ENCODE data around the gene CERS1.

CERS1 gene

DNA sequence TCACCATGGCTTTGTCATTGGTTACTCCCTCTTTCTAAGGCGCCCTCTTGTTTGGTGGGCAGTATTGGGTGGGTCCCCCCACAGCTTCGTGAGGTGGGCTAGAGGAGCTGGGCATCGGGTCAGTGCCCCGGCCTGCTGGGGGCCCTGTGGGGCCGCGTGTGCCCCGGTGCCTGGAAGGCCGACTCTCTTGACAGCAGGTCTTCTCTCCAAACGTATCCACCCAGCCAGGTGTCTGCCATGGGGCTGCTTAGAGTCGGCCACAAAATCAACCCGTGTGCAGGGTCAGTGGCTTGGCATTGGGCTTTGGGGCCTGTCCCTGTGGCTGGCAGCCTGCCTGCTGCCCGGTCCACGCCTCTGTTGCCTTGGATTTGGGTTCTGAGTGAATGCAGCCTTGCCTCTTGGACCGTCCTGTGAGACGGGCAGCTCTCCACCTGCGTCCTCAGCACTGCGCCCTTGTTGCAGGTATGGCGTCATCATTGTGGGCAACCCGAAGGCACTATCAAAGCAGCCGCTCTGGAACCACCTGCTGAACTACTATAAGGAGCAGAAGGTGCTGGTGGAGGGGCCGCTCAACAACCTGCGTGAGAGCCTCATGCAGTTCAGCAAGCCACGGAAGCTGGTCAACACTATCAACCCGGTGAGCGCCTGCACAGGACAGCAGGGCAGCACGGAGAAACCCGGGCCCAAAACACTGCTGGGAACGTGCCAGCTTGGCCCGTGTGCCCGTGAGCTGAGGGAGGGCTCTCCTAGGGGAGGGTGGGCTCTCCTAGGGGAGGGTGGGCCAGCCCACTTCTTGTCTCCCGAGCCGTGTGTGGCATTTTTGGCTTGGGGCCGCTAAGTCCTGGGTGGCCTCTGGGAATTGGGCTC is 32.7 kb downstream of the CERS1 start:
- no peaks in the 10 kb centered on the region for H3K27me3 ChIP-seq (ENCODE audit: control insufficient read depth, low read length)
- peaks cover 3% of the 10 kb centered on the region; the same call in 1 of the 2 replicates for H3F3A ChIP-seq (ENCODE audit: control insufficient read depth, insufficient read depth)
- peaks cover 17% of the 10 kb centered on the region; the same call in 1 of the 2 replicates for H4K20me1 ChIP-seq (ENCODE audit: control insufficient read depth, insufficient read depth, low read depth, low read length)
- no peak overlapping the region for H3K27ac ChIP-seq (ENCODE audit: low read depth, low read length)
- no peak for TF ChIP-seq CTCF (IDR thresholded peaks at IDR 0.05; ENCODE audit: low read depth, low read length, poor library complexity, severe bottlenecking)
- TF ChIP-seq EZH2phosphoT487 (IDR thresholded peaks at IDR 0.05; ENCODE audit: borderline replicate concordance, low read length): no peak
- no peaks in the 10 kb centered on the region for H3K9me2 ChIP-seq (replicated peaks; ENCODE audit: control insufficient read depth, low read length)
- no peaks in the 10 kb centered on the region for H3K4me1 ChIP-seq (ENCODE audit: control insufficient read depth, low read length)
- H3K36me3 ChIP-seq (ENCODE audit: control insufficient read depth, low read length): peaks cover 96% of the 10 kb centered on the region
- no peak overlapping the region for H3K4me2 ChIP-seq (ENCODE audit: low read length)
- no peaks in the 10 kb centered on the region for H3K9me3 ChIP-seq (ENCODE audit: control insufficient read depth, insufficient read depth, low read length)
- H3K4me3 ChIP-seq (ENCODE audit: low read length): no peak overlapping the region
- peaks cover 14% of the 10 kb centered on the region for H3K79me2 ChIP-seq (ENCODE audit: control insufficient read depth, low read length)

DNA sequence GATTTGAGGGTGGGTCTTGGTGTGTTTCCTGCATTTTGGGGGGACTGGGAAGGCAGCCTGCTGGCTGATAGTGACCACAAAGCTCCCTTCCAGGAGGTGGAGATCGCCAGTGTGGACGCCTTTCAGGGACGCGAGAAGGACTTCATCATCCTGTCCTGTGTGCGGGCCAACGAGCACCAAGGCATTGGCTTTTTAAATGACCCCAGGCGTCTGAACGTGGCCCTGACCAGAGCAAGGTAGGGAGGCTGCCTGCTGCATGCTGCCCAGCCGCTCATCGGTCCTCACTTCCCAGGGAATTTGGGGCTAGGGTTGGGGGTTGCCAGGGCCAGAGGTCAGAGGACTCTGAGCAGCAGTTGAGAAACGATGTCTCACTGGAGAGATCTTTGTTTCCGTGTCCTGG is 34.0 kb downstream of the CERS1 start:
- Histone ChIP-seq H3K27ac (ENCODE audit: low read depth, low read length) (no peak overlapping the region), H3K4me2 (ENCODE audit: low read length) (no peak overlapping the region), H3K27me3 (ENCODE audit: control insufficient read depth, low read length) (no peaks in the 10 kb centered on the region), H3K36me3 (ENCODE audit: control insufficient read depth, low read length) (peaks cover 96% of the 10 kb centered on the region), H3K4me3 (ENCODE audit: low read length) (no peak overlapping the region), H3K9me3 (ENCODE audit: control insufficient read depth, insufficient read depth, low read length) (no peaks in the 10 kb centered on the region), H3K9me2 (replicated peaks; ENCODE audit: control insufficient read depth, low read length) (no peaks in the 10 kb centered on the region), H3F3A (ENCODE audit: control insufficient read depth, insufficient read depth) (peaks cover 3% of the 10 kb centered on the region; the same call in 1 of the 2 replicates), H4K20me1 (ENCODE audit: control insufficient read depth, insufficient read depth, low read depth, low read length) (peaks cover 5% of the 10 kb centered on the region; the same call in 1 of the 2 replicates), H3K4me1 (ENCODE audit: control insufficient read depth, low read length) (no peaks in the 10 kb centered on the region), H3K79me2 (ENCODE audit: control insufficient read depth, low read length) (peaks cover 5% of the 10 kb centered on the region)
- no peak for TF ChIP-seq CTCF (IDR thresholded peaks at IDR 0.05; ENCODE audit: low read depth, low read length, poor library complexity, severe bottlenecking)
- no peak for TF ChIP-seq EZH2phosphoT487 (IDR thresholded peaks at IDR 0.05; ENCODE audit: borderline replicate concordance, low read length)

DNA sequence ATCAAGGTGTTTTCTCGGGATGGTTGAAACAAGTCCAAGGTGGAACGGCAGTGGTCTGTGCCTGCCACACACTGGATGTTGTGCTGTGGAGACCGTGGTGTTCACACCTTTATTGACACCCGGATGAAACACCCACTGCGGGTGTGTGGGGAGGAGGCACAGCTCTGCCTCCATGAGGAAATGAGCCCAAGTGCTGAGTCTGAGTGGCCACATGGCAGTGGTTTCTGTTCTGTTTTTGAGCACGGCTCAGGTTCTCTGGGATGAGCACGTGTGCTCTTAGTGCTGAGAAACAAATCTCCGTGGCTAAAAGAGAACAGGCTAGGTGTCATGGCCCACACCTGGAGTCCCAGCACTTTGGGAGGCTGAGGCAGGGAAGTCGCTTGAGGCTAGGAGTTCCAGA is 34.7 kb downstream of the CERS1 start:
- Histone ChIP-seq H3K79me2 (ENCODE audit: control insufficient read depth, low read length) (peaks cover 8% of the 10 kb centered on the region), H3K9me3 (ENCODE audit: control insufficient read depth, insufficient read depth, low read length) (no peaks in the 10 kb centered on the region), H3K9me2 (replicated peaks; ENCODE audit: control insufficient read depth, low read length) (no peaks in the 10 kb centered on the region), H3F3A (ENCODE audit: control insufficient read depth, insufficient read depth) (0 out of 2 replicates have a peak, but pooled peaks cover 3% of the 10 kb centered on the region), H4K20me1 (ENCODE audit: control insufficient read depth, insufficient read depth, low read depth, low read length) (0 out of 2 replicates have a peak, but pooled peaks cover 3% of the 10 kb centered on the region), H3K27me3 (ENCODE audit: control insufficient read depth, low read length) (no peaks in the 10 kb centered on the region), H3K27ac (ENCODE audit: low read depth, low read length) (no peak overlapping the region), H3K4me2 (ENCODE audit: low read length) (no peak overlapping the region), H3K36me3 (ENCODE audit: control insufficient read depth, low read length) (peaks cover 96% of the 10 kb centered on the region), H3K4me3 (ENCODE audit: low read length) (no peak overlapping the region), H3K4me1 (ENCODE audit: control insufficient read depth, low read length) (no peaks in the 10 kb centered on the region)
- TF ChIP-seq CTCF (IDR thresholded peaks at IDR 0.05; ENCODE audit: low read depth, low read length, poor library complexity, severe bottlenecking): no peak
- TF ChIP-seq EZH2phosphoT487 (IDR thresholded peaks at IDR 0.05; ENCODE audit: borderline replicate concordance, low read length): no peak

Data from DOHH2 (cell line).